GM12801 (cell line): ENCODE measurements around the gene CACNA2D1.

ENCODE experiments used
- TF ChIP-seq, protein P1 (sequence below): IDR thresholded peaks from one replicate; pipeline ENCODE4 v1.5.1; 2011; ENCODE audit warnings: control low read depth; ENCODE audit not compliant: insufficient read length; ENCODE audit errors: extremely low read depth

Gene CACNA2D1

DNA sequence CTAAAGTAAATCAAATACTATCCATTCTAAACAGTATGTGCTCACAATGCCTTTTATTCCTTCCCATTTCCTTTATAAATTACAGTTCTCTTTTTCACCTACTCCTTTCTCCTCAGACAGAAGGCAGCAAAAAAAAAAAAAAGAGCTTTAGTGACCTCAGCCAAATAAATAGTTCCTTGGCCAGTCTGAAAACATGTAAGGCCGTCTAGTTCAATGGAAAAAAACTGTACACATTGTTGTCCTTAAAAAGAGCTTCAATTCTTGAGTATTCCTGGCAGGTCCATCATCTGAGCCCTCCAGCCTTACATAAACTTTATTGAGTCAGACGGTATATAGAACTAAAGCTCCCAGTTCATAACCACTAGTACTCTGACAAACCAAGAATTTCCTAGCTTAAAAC, 185.4 kb downstream of the CACNA2D1 start:
- TF ChIP-seq, protein P1, sequence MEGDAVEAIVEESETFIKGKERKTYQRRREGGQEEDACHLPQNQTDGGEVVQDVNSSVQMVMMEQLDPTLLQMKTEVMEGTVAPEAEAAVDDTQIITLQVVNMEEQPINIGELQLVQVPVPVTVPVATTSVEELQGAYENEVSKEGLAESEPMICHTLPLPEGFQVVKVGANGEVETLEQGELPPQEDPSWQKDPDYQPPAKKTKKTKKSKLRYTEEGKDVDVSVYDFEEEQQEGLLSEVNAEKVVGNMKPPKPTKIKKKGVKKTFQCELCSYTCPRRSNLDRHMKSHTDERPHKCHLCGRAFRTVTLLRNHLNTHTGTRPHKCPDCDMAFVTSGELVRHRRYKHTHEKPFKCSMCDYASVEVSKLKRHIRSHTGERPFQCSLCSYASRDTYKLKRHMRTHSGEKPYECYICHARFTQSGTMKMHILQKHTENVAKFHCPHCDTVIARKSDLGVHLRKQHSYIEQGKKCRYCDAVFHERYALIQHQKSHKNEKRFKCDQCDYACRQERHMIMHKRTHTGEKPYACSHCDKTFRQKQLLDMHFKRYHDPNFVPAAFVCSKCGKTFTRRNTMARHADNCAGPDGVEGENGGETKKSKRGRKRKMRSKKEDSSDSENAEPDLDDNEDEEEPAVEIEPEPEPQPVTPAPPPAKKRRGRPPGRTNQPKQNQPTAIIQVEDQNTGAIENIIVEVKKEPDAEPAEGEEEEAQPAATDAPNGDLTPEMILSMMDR, result no peak

DNA sequence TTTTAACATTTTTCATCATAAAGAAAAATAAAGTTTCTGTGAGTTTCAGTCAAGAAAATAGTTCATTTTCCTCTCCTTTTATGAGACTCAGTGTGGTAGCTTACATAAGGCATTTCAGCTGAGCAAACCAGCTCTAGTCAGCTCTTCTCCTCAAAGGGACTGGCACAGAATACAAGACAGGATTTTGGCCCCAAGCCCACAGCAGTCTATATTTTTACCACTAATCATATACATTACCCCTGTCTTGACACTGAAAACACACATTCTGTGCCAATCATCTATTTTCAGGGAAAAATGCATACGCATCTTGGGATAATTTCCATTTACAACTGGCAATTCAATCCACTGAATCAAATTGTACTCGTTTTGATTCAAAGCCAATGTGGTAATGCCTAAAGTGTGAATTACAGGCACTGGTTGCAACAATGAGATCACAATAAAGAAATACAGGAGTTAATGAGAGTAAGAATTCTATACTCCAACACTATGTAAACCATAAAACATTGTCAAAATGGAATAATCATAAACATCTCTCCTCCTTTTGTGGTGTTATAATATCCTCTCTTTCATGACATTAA, 186.4 kb downstream of the CACNA2D1 start:
- TF ChIP-seq, protein P1, result no peak

DNA sequence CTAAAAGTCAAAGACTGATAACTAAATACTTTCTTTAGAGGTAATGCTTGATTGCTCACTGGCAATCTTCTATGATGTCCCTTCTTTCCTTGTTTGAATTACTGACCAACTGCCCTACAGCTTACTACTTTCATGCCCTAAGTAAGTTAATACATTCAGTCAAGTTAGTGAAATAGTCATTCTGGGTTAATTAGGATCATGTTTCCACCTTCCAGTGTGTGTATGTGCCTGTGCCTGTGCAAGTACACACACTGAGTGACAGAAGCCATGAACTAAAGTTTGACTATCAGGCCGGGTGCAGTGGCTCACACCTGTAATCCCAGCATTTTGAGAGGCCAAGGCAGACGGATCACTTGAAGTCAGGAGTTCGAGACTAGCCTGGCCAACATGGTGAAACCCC, 187.9 kb downstream of the CACNA2D1 start:
- TF ChIP-seq, protein P1, result no peak

DNA sequence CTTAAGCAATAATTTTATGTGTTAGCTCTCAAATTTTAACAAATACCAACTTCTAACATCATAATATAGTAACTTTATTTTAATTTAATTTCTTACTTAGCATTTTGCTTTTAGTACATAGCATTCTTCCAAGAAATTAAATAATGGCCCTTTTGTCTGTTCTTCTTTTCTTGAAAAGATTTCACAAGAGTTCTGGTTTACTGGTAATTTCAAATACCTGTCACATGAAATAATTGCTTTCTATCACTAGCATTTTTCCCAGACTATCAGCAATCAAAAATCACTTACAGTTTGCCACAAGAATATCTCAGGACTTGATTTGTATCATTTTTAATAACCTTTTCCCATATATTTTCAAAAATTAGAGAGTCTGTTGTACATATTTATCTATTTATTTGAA, 193.0 kb downstream of the CACNA2D1 start:
- TF ChIP-seq, protein P1, result no peak

DNA sequence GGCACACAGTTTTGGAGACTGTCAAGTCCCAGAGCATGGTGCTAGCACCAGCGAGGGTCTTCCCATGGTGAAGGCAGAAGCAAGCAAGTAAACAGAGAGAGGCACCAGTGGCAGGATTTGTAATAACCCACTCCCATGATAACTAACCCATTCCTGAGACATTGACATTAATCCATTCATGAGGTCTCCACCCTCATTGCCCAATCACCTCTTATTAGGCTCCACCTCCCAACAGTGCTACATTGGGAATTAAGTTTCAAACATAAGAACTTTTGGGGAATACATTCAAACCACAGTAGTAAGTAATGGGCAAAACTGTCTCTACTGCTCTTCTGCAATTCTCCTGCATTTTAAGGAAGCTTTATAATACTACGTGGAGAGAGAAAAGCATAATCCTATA, 193.6 kb downstream of the CACNA2D1 start:
- TF ChIP-seq, protein P1, result no peak

DNA sequence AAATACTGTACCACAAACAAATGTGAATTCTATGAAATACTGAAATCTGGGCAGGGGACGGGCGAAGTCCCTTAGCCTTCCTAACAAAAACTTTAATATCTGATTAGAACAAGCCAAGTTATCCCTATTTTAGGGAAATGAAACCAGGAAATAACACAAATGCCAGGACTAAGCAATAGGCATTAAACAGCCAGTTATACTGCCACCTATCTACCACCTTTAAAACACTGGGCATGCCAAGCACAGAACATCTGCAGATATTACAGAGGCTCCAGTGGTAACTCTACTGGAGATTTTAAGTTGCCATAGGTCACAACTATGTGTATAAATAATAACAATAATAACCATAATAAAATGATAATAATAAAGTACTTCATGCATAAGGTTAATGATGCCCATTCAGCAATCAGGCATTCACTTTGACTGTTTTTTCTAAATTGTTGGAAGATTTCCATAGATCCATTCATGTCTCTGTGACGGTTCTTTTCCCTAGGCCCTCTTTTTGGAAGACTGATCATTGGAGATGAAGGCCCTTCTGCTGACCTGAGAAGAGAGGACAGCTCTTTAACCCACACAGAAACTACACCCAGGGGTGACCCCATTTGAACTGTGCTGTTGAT, 195.7 kb downstream of the CACNA2D1 start:
- TF ChIP-seq, protein P1, result no peak

DNA sequence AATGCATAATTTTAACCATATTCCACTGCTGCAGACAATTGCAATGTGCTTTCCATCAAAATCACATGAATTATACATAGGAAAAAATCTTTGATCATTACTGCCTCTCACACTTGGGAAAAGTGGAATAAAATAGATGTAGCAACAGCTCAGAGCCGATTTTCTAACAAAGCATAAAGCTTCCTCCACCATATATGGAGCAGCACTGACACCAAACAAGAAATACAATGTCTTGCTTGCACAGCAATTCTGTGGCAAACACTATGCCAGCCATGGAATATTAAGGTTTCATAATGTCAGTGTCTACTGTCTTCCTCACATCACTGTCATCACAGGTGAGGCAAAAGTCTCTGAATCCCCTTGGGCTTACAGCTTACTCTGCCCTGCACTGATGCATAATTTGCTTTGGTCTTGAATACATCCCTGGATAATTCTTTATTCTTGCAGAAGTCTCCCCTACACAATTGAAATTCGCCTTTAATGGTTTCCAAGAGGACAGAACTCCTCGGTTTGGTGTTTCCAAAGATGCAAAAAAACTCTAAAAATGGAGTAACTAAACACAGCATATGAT, 198.5 kb downstream of the CACNA2D1 start:
- TF ChIP-seq, protein P1, result no peak
